ENCODE results near the gene ZDHHC7. TPM values are rescaled to one million over a fixed set of nuclear protein-coding genes. Genes with fewer than 3 reads are reported as not detected.
A peak's percentile ranks its signal among the peaks of the same experiment; 100 is the strongest.

The ZDHHC7 gene
- total RNA-seq, 1 donor from 2014 or later, result 29.0 TPM

GRCh38 chr16:85008271-85008670 lies 3.1 kb downstream of the ZDHHC7 start:
- H3K4me3 Mint-ChIP-seq, result peak overlapping the region; percentile 22
- no peak for DNase-seq (ENCODE audit: low spot score)
- intact Hi-C loops (cut with micrococcal nuclease), result no loop called here
- H3K9me3 Mint-ChIP-seq, result no peaks in the 10 kb centered on the region
- H3K36me3 Mint-ChIP-seq (ENCODE audit: low read depth), result peaks cover 11% of the 10 kb centered on the region
- no peak overlapping the region for H3K27ac Mint-ChIP-seq
- H3K4me1 Mint-ChIP-seq (ENCODE audit: low read depth), result peaks cover 39% of the 10 kb centered on the region
- no peaks in the 10 kb centered on the region for H3K27me3 Mint-ChIP-seq (ENCODE audit: insufficient read depth)

GRCh38 chr16:85007496-85008214 lies 3.7 kb downstream of the ZDHHC7 start:
- intact Hi-C loops (cut with micrococcal nuclease), result no loop called here
- Mint-ChIP-seq H3K27ac (no peak overlapping the region), H3K36me3 (ENCODE audit: low read depth) (peaks cover 11% of the 10 kb centered on the region), H3K9me3 (no peaks in the 10 kb centered on the region), H3K4me1 (ENCODE audit: low read depth) (peaks cover 44% of the 10 kb centered on the region), H3K4me3 (no peak overlapping the region), H3K27me3 (ENCODE audit: insufficient read depth) (no peaks in the 10 kb centered on the region)
- DNase-seq (ENCODE audit: low spot score), result no peak

GRCh38 chr16:85006639-85007038 lies 4.7 kb downstream of the ZDHHC7 start:
- Mint-ChIP-seq H3K9me3 (no peaks in the 10 kb centered on the region), H3K27me3 (ENCODE audit: insufficient read depth) (no peaks in the 10 kb centered on the region), H3K27ac (no peak overlapping the region), H3K36me3 (ENCODE audit: low read depth) (peaks cover 10% of the 10 kb centered on the region), H3K4me3 (no peak overlapping the region), H3K4me1 (ENCODE audit: low read depth) (peaks cover 46% of the 10 kb centered on the region)
- intact Hi-C loops (cut with micrococcal nuclease), result no loop called here
- DNase-seq (ENCODE audit: low spot score), result no peak

GRCh38 chr16:85005285-85006069 lies 5.9 kb downstream of the ZDHHC7 start:
- H3K36me3 Mint-ChIP-seq (ENCODE audit: low read depth), result peaks cover 5% of the 10 kb centered on the region
- no peaks in the 10 kb centered on the region for H3K9me3 Mint-ChIP-seq
- DNase-seq (ENCODE audit: low spot score), result no peak
- H3K27me3 Mint-ChIP-seq (ENCODE audit: insufficient read depth), result no peaks in the 10 kb centered on the region
- no peak overlapping the region for H3K27ac Mint-ChIP-seq
- no peak overlapping the region for H3K4me3 Mint-ChIP-seq
- intact Hi-C loops (cut with micrococcal nuclease), result no loop called here
- H3K4me1 Mint-ChIP-seq (ENCODE audit: low read depth), result peaks cover 38% of the 10 kb centered on the region

GRCh38 chr16:85004587-85005205 lies 6.6 kb downstream of the ZDHHC7 start:
- no peaks in the 10 kb centered on the region for H3K9me3 Mint-ChIP-seq
- H3K27ac Mint-ChIP-seq, result no peak overlapping the region
- DNase-seq (ENCODE audit: low spot score), result no peak
- no peaks in the 10 kb centered on the region for H3K27me3 Mint-ChIP-seq (ENCODE audit: insufficient read depth)
- intact Hi-C loops (cut with micrococcal nuclease), result no loop called here
- peaks cover 5% of the 10 kb centered on the region for H3K36me3 Mint-ChIP-seq (ENCODE audit: low read depth)
- no peak overlapping the region for H3K4me3 Mint-ChIP-seq
- H3K4me1 Mint-ChIP-seq (ENCODE audit: low read depth), result peaks cover 34% of the 10 kb centered on the region

GRCh38 chr16:85003725-85004586 lies 7.4 kb downstream of the ZDHHC7 start:
- H3K27me3 Mint-ChIP-seq (ENCODE audit: insufficient read depth), result no peaks in the 10 kb centered on the region
- H3K9me3 Mint-ChIP-seq, result no peaks in the 10 kb centered on the region
- H3K36me3 Mint-ChIP-seq (ENCODE audit: low read depth), result peaks cover 8% of the 10 kb centered on the region
- no peak for DNase-seq (ENCODE audit: low spot score)
- H3K4me1 Mint-ChIP-seq (ENCODE audit: low read depth), result peaks cover 39% of the 10 kb centered on the region
- intact Hi-C loops (cut with micrococcal nuclease), result no loop called here
- no peak overlapping the region for H3K4me3 Mint-ChIP-seq
- peak overlapping the region; percentile 60 for H3K27ac Mint-ChIP-seq

- no peaks in the 10 kb centered on the region for H3K9me3 Mint-ChIP-seq
- H3K4me1 Mint-ChIP-seq (ENCODE audit: low read depth), result peaks cover 38% of the 10 kb centered on the region
Observed at GRCh38 chr16:85003076-85003475, 8.3 kb downstream of the ZDHHC7 start.

GRCh38 chr16:85002608-85003007 lies 8.7 kb downstream of the ZDHHC7 start:
- Mint-ChIP-seq H3K9me3 (no peaks in the 10 kb centered on the region), H3K27me3 (ENCODE audit: insufficient read depth) (no peaks in the 10 kb centered on the region), H3K27ac (peak overlapping the region; percentile 57), H3K4me1 (ENCODE audit: low read depth) (peaks cover 34% of the 10 kb centered on the region), H3K4me3 (peak overlapping the region; percentile 47), H3K36me3 (ENCODE audit: low read depth) (peaks cover 8% of the 10 kb centered on the region)
- intact Hi-C loops (cut with micrococcal nuclease), result no loop called here
- DNase-seq (ENCODE audit: low spot score), result no peak

More at GRCh38 chr16:85003076-85003475, 8.3 kb downstream of the ZDHHC7 start:
- DNase-seq (ENCODE audit: low spot score), result no peak
- Mint-ChIP-seq H3K27ac (peak overlapping the region; percentile 57), H3K27me3 (ENCODE audit: insufficient read depth) (no peaks in the 10 kb centered on the region), H3K4me3 (peak overlapping the region; percentile 47), H3K36me3 (ENCODE audit: low read depth) (peaks cover 8% of the 10 kb centered on the region)
- intact Hi-C loops (cut with micrococcal nuclease), result no loop called here

GRCh38 chr16:85002099-85002541 lies 9.2 kb downstream of the ZDHHC7 start:
- Mint-ChIP-seq H3K4me1 (ENCODE audit: low read depth) (peaks cover 29% of the 10 kb centered on the region), H3K9me3 (no peaks in the 10 kb centered on the region), H3K27ac (no peak overlapping the region), H3K36me3 (ENCODE audit: low read depth) (peaks cover 5% of the 10 kb centered on the region), H3K4me3 (no peak overlapping the region), H3K27me3 (ENCODE audit: insufficient read depth) (no peaks in the 10 kb centered on the region)
- DNase-seq (ENCODE audit: low spot score), result no peak
- intact Hi-C loops (cut with micrococcal nuclease), result no loop called here

- intact Hi-C loops (cut with micrococcal nuclease), result no loop called here
- no peak overlapping the region for H3K4me3 Mint-ChIP-seq
- no peak overlapping the region for H3K27ac Mint-ChIP-seq
- peaks cover 28% of the 10 kb centered on the region for H3K4me1 Mint-ChIP-seq (ENCODE audit: low read depth)
- no peak for DNase-seq (ENCODE audit: low spot score)
- peaks cover 11% of the 10 kb centered on the region for H3K36me3 Mint-ChIP-seq (ENCODE audit: low read depth)
- no peaks in the 10 kb centered on the region for H3K9me3 Mint-ChIP-seq
- no peaks in the 10 kb centered on the region for H3K27me3 Mint-ChIP-seq (ENCODE audit: insufficient read depth)
Observed at GRCh38 chr16:84999857-85000480, 11.4 kb downstream of the ZDHHC7 start.

- Mint-ChIP-seq H3K36me3 (ENCODE audit: low read depth) (peaks cover 11% of the 10 kb centered on the region), H3K9me3 (no peaks in the 10 kb centered on the region), H3K27ac (no peak overlapping the region), H3K4me1 (ENCODE audit: low read depth) (peaks cover 29% of the 10 kb centered on the region), H3K4me3 (no peak overlapping the region), H3K27me3 (ENCODE audit: insufficient read depth) (no peaks in the 10 kb centered on the region)
- intact Hi-C loops (cut with micrococcal nuclease), result no loop called here
- DNase-seq (ENCODE audit: low spot score), result no peak
Observed at GRCh38 chr16:84999200-84999599, 12.1 kb downstream of the ZDHHC7 start.

GRCh38 chr16:84996365-84996764 lies 15.0 kb downstream of the ZDHHC7 start:
- Mint-ChIP-seq H3K4me3 (no peak overlapping the region), H3K36me3 (ENCODE audit: low read depth) (peaks cover 20% of the 10 kb centered on the region), H3K4me1 (ENCODE audit: low read depth) (peaks cover 16% of the 10 kb centered on the region), H3K27me3 (ENCODE audit: insufficient read depth) (no peaks in the 10 kb centered on the region), H3K9me3 (no peaks in the 10 kb centered on the region), H3K27ac (no peak overlapping the region)
- no peak for DNase-seq (ENCODE audit: low spot score)
- intact Hi-C loops (cut with micrococcal nuclease), result no loop called here

Measured in activated T-helper 1 cell treated with anti-CD3 and anti-CD28 coated beads, Interleukin-12 subunit alpha, Interleukin-12 subunit beta, Interleukin-2, Interleukin-4 antibody, amounts not matched to agents 30 ng/mL and 10 ng/mL and 1 ng/mL, durations not matched to agents 14 hours and 24 hours and 36 hours (primary cell).